ENCODE data around the gene ABI1.
A peak's percentile ranks its signal among the peaks of the same experiment; 100 is the strongest.

The ABI1 gene

DNA sequence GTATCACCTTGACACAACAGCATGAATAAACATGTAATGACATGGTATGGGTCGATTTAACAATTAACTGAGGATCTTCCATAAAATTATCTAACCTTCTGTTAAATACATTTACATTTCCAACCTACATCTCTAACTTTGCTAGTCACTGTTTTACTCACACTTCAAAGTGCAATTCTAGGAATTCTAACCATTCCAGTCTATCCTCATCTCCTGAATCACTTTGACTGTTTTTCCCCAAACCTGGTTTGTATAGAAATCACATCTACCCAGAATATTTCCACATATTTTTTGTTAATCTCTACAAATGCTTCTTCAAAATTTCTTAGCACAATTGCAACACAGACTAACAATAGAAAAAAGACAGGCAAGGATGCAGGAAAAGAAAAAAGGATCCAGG lies 6.2 kb downstream of the ABI1 start:
- no peak for DNase-seq

GRCh38 chr10:26844396-26844975 lies 16.3 kb downstream of the ABI1 start:
- DNase-seq: no peak

- DNase-seq: no peak
Measured at GRCh38 chr10:26843736-26844135, 17.0 kb downstream of the ABI1 start.

DNA sequence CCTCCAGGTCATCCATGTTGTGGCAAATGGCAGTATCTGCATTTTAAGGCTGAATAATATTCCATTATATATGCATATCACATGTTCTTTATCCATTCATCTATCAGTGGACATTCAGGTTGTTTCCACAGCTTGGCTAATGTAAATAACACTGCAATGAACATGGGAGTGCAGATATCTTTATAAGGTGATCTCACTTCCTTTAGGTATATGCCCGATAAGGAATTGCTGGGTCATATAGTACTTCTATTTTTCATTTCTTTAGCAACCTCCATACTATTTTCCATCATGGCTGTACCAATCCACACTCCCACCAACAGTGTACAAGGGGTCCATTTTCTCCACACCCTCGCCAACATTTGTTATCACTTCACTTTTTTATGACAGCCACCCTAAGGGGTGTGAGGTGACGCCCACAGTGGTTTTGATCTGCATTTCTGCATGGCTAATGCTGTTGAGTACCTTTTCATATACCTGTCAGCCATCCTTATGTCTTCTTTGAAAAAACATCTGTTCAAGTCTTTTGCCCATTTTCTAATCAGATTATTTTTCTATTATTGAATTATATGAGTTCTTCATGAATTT lies 18.9 kb downstream of the ABI1 start:
- no peak for DNase-seq

DNA sequence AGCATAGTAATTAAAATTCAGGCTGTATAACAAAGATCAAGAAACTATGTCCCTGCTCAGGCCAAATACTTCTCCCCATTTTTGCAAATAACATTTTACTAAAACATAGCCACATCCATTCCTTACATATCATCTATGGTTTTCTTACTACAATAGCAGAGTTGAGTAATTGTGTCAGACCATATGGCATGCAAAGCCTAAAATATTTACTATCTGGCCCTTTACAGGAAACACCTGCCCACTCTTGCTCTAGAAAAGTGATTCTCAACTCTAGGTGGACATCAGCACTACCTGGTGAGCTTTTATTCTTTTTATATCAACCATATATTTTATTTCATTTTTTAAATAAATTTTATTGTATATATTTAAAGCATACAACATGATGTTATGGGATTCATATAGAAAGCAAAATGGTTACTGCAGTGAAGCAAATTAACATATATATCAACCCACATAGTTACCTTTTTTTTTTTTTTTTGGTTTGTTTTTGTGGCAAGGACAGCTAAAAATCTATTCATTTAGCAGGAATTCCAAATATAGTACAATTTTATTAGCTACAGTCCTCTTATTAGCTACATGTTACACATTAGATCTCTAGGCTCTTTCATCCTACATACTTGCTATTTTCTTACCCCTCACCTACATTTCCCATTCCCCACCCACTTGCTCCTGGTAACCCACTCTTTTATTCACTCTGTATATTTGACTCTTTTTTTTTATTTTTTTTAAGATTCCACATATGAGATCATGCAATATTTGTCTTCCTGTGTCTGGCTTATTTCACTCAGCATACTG lies 19.6 kb downstream of the ABI1 start:
- no peak for DNase-seq

GRCh38 chr10:26839966-26840627 lies 20.7 kb downstream of the ABI1 start:
- no peak for DNase-seq

DNA sequence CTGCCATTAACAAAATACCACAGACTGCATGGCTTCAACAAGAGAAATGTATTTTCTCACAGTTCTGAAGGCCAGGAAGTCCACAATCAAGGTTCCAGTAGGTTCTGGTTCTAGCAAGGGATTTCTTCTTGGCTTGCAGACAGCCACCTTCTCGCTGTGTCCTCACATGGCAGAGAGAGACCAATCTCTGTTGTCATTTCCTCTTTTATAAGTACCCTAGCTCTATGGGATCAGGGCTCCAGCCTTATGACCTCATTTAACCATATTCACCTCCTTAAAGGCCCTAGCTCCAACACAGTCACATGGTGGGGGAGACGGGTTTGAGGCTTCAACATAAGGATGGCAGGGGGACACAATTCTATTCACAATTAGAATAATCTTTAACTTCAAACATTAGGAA lies 23.6 kb downstream of the ABI1 start:
- DNase-seq: no peak

DNA sequence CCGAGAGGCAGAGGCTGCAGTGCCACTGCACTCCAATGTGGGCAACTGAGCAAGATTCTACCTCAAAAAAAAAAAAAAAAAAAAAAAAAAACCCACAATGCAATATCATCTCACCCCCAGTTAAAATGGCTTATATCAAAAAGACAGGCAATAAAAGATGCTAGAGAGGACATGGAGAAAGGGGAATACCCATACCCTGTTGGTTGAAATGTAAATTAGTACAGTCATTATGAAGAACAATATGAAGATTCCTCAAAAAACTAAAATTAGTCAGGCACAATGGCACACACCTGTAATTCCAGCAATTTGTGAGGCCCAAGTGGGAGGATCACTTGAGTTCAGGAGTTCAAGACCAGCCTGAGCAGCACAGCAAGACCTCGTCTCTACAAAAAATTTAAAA lies 25.7 kb downstream of the ABI1 start:
- DNase-seq: no peak

DNA sequence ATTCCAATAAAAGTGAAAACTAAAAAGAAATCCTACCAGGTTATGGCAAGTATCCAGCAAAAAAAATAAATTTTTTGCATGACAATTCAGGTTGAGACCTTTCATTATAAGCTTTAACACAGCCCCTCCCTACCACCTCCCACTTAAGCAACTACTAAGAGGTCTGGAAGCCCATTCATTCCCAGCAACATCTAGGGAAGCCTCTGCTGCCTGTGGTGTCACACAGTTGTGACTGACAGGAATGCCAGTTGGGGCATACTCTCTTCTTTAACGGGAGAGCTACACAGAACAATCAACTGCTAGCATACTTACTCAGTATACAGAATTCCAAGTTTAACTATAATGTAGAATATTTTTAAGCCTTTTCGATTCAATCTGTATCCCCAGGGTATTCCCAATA lies 27.8 kb downstream of the ABI1 start:
- DNase-seq: no peak

GRCh38 chr10:26831936-26832335 lies 28.8 kb downstream of the ABI1 start:
- no peak for DNase-seq

- DNase-seq: no peak
Measured at GRCh38 chr10:26829810-26830515, 30.8 kb downstream of the ABI1 start.

- DNase-seq: no peak
Measured at GRCh38 chr10:26824015-26824690, 36.6 kb downstream of the ABI1 start.

DNA sequence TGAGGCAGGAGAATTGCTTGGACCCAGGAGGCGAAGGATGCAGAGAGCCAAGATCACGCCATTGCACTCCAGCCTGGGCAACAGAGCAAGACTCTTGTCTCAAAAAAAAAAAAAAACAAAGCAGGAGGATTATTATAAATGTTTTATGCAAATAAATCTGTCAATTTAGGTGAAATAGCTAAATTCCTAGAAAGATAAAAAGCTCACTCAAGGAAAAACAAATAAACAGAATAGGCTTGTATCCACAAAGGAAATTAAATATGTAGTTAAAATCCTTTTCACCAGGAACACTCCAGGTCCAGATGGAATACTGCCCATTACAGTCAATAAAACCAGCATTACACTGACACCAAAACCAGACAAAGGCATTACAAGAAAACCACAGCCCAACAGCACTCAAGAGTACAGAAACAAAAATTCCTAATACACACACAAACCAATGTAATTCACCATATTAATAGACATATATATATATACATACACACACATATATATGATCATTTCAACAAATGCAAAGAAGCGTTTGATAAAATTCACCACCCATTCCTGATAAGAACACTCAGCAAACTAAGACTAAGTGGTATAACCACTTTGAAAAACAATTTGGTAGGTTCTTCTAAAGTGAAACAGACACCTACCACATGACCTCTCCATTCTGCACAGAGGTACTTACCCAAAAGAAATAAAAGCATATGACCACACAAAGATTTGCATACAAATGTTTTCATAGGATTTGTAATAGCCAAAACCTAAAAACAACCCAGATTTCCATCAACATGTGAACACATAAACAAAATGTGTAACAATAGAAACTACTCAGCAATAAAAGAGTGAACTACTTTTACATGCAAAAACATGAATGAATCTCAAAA lies 38.8 kb downstream of the ABI1 start:
- no peak for DNase-seq

GRCh38 chr10:26815500-26815899 lies 45.3 kb downstream of the ABI1 start:
- no peak for DNase-seq

- no peak for DNase-seq
Measured at GRCh38 chr10:26810435-26811026, 50.2 kb downstream of the ABI1 start.

GRCh38 chr10:26809973-26810372 lies 50.8 kb downstream of the ABI1 start:
- DNase-seq: no peak

DNA sequence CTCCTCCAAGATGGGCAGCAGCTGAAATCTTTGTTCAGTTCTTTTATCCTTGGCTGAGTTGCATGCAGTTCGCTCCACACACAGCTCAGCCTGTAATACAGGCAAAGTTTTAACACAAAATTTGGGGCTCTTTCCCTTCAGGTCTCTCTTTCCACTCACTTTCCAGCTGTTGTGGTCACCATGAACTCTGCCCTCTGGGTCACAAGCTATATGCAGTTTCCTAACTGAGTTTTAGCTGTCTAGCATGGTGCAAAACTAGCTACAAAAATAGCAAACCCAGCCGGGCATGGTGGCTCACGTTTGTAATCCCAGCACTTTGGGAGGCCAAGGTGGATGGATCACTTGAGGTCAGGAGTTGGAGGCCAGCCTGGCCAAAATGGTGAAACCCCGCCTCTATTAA lies 53.2 kb downstream of the ABI1 start:
- DNase-seq: no peak

GRCh38 chr10:26806557-26806956 lies 54.2 kb downstream of the ABI1 start:
- peak; percentile 44 for DNase-seq

DNA sequence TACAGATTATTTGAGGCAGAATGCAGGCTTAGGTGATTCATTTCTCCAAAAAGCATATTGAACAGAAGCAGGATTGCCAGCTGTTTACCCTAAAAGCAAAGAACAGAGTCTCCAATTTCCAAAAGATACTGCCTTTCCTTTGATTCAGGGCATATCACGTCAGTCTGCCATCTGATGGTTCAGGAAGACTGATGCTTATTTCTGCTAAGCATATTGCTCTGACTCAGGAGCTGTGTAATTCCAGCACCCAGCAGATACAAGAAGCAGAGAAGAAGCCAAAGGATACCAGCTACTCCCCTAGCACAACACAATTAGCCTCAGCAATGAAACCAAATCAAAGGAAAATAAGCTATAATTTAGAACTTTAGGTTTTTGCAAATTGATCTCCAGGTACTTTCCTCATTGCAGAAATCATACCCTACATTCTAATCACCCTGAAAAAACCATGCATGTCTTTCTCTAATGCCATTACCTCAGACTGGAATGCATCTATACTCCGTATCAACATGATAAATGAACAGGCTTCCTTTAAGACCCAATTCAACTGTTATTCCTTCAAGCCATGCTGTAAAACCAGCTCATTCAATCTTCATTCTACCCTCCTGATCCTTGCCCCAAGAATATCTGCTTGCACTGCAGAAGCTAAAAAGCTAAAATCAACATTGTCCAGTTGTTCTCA lies 55.1 kb downstream of the ABI1 start:
- peak; percentile 23 for DNase-seq
